CD14-positive monocyte (primary cell): Measurements from ENCODE around the gene HBQ1. TPM values are rescaled to one million over a fixed set of nuclear protein-coding genes. Genes with fewer than 3 reads are reported as not detected.
A peak's percentile ranks its signal among the peaks of the same experiment; 100 is the strongest.

Experiments used
- DNase-seq, 3 donors: peaks; one replicate each; pipeline ENCODE4 v3.0.0-alpha.2; 2011 to 2022
- H2AFZ ChIP-seq: 2 replicates; pipeline ENCODE4 v1.6.0; 2012; ENCODE audit warnings: mild to moderate bottlenecking, low read depth, low read length, inconsistent platforms; ENCODE audit not compliant: insufficient read depth, poor library complexity, severe bottlenecking
- H3K27ac ChIP-seq, 2 donors: 1 replicate in 1 of 2; 2 replicates in 1 of 2; pipeline ENCODE4 v1.5.1; 2012 to 2013; ENCODE audit warnings: low read length in 2 of 2, control low read depth in 1 of 2, inconsistent platforms in 1 of 2, low read depth in 1 of 2, mild to moderate bottlenecking in 1 of 2
- H3K27me3 ChIP-seq, 2 donors: one replicate each; pipeline versions ENCODE4 v1.6.0 to v1.6.1; 2011 to 2013; ENCODE audit warnings: low read length in 2 of 2; ENCODE audit not compliant: control insufficient read depth in 2 of 2, insufficient read depth in 2 of 2
- H3K36me3 ChIP-seq, 2 donors: replicated peaks in 1 of 2; 1 replicate in 1 of 2; 2 replicates in 1 of 2; pipeline versions ENCODE4 v1.5.1 to v1.6.1; 2012 to 2013; ENCODE audit warnings: low read length in 2 of 2, control low read depth in 1 of 2, inconsistent platforms in 1 of 2, mild to moderate bottlenecking in 1 of 2; ENCODE audit not compliant: insufficient read depth in 2 of 2, control insufficient read depth in 1 of 2
- H3K4me1 ChIP-seq, 2 donors: 1 replicate in 1 of 2; 2 replicates in 1 of 2; pipeline versions ENCODE4 v1.5.1 to v1.6.1; 2012 to 2013; ENCODE audit warnings: low read length in 2 of 2, control low read depth in 1 of 2, inconsistent platforms in 1 of 2, mild to moderate bottlenecking in 1 of 2, moderate library complexity in 1 of 2; ENCODE audit not compliant: insufficient read depth in 2 of 2, control insufficient read depth in 1 of 2
- H3K4me2 ChIP-seq: replicated peaks from 2 replicates; pipeline ENCODE3; 2012; ENCODE audit warnings: low read length, moderate library complexity, mild to moderate bottlenecking; ENCODE audit not compliant: poor library complexity, severe bottlenecking; ENCODE audit errors: extremely low read depth
- H3K4me3 ChIP-seq, 3 experiments: fragments of 200-600 bp in 1 of 3; sonication (generic) in 1 of 3; replicated peaks in 1 of 3; 1 replicate in 2 of 3; 2 replicates in 1 of 3; pipeline ENCODE4 v1.5.1; 2011 to 2013; ENCODE audit warnings: low read length in 3 of 3, mild to moderate bottlenecking in 3 of 3, control low read depth in 2 of 3, low read depth in 2 of 3, inconsistent platforms in 1 of 3, moderate library complexity in 1 of 3
- H3K79me2 ChIP-seq: 2 replicates; pipeline ENCODE4 v1.6.0; 2012; ENCODE audit warnings: mild to moderate bottlenecking, control low read depth, inconsistent platforms, low read length, moderate library complexity; ENCODE audit not compliant: insufficient read depth
- H3K9ac ChIP-seq: 2 replicates; pipeline ENCODE4 v1.6.0; 2017; ENCODE audit warnings: low read length, mild to moderate bottlenecking; ENCODE audit not compliant: insufficient read depth, poor library complexity, severe bottlenecking
- H3K9me3 ChIP-seq, 2 donors: replicated peaks in 1 of 2; 1 replicate in 1 of 2; 2 replicates in 1 of 2; pipeline versions ENCODE4 v1.5.1 to v1.6.1; 2012 to 2013; ENCODE audit warnings: low read length in 2 of 2, control low read depth in 1 of 2; ENCODE audit not compliant: control insufficient read depth in 1 of 2, insufficient read depth in 1 of 2
- H4K20me1 ChIP-seq: 2 replicates; pipeline ENCODE4 v1.6.0; 2012; ENCODE audit warnings: mild to moderate bottlenecking, low read length, control low read depth, moderate library complexity; ENCODE audit not compliant: insufficient read depth
- H3K27ac Mint-ChIP-seq, 7 donors: one replicate each; pipeline ENCODE4 v1.8.0; 2020; ENCODE audit warnings: mild to moderate bottlenecking in 7 of 7, mixed read lengths in 7 of 7, moderate library complexity in 6 of 7, inconsistent platforms in 2 of 7
- H3K27me3 Mint-ChIP-seq, 3 donors: one replicate each; pipeline ENCODE4 v1.8.0; 2021 to 2022; ENCODE audit warnings: low read depth in 3 of 3, mild to moderate bottlenecking in 3 of 3, mixed read lengths in 3 of 3, moderate library complexity in 3 of 3, inconsistent platforms in 1 of 3
- H3K36me3 Mint-ChIP-seq, 2 donors: one replicate each; pipeline ENCODE4 v1.8.0; 2020; ENCODE audit warnings: mixed read lengths in 2 of 2, inconsistent platforms in 1 of 2, mild to moderate bottlenecking in 1 of 2
- H3K4me1 Mint-ChIP-seq: one replicate; pipeline ENCODE4 v1.8.0; 2020; ENCODE audit warnings: mild to moderate bottlenecking, mixed read lengths
- H3K4me3 Mint-ChIP-seq, 2 donors: one replicate each; pipeline ENCODE4 v1.8.0; 2020; ENCODE audit warnings: mild to moderate bottlenecking in 2 of 2, mixed read lengths in 2 of 2, moderate library complexity in 1 of 2
- H3K9me3 Mint-ChIP-seq, 7 donors: one replicate each; pipeline ENCODE4 v1.8.0; 2020 to 2022; ENCODE audit warnings: mixed read lengths in 7 of 7, mild to moderate bottlenecking in 6 of 7, moderate library complexity in 6 of 7, inconsistent platforms in 2 of 7
- CTCF ChIP-seq: fragments of 200-600 bp; IDR thresholded peaks from one replicate; pipeline ENCODE4 v1.8.0; 2022; ENCODE audit warnings: antibody characterized with exemption, mild to moderate bottlenecking
- WGBS: methylation state at CpG from one replicate; pipeline ENCODE4 v1.1.5; 2013; ENCODE audit warnings: missing lambda C conversion rate; ENCODE audit not compliant: insufficient coverage; 5-methylcytosine and 5-hydroxymethylcytosine counted together
- intact Hi-C, 2 donors: fragments of 100-400 bp; cut with micrococcal nuclease; formaldehyde crosslinking; loops; one replicate each; pipeline versions ENCODE4 v1.15.0 to v1.15.1; 2023
- polyA plus RNA-seq, 3 donors: library from polyadenylated mRNA; depleted of rRNA in 1 of 3; unstranded in 2 of 3; stranded (reverse) in 1 of 3; fragments of 300-500 nt in 2 of 3; fragments of >200 nt in 1 of 3; fragmentation: Illumina TruSeq in 2 of 3; gene quantifications; 1 replicate in 2 of 3; 2 replicates in 1 of 3; pipeline ENCODE4 v1.2.3, GENCODE V29; 2012 to 2021

HBQ1 gene
- polyA plus RNA-seq, 3 donors = not detected

GRCh38 chr16:192686-193085, 12.4 kb downstream of the HBQ1 start:
- H3K27ac Mint-ChIP-seq = no peak overlapping the region
- H3K9me3 Mint-ChIP-seq = peaks cover 0 to 4% (median 0%) of the 10 kb centered on the region in 7 donors
- no peak for TF ChIP-seq CTCF
- Histone ChIP-seq H3K27ac (no peak overlapping the region), H3K9me3 (peaks cover 0 to under 1% of the 10 kb centered on the region in 2 donors), H3K79me2 (no peaks in the 10 kb centered on the region), H3K4me2 (no peak overlapping the region), H3K27me3 (no peaks in the 10 kb centered on the region), H3K36me3 (peaks cover 87 to 99% of the 10 kb centered on the region in 2 donors), H3K9ac (no peak overlapping the region), H3K4me1 (no peaks in the 10 kb centered on the region), H3K4me3 (no peak overlapping the region), H4K20me1 (peaks cover 12% of the 10 kb centered on the region), H2AFZ (no peak overlapping the region)
- H3K4me1 Mint-ChIP-seq = no peaks in the 10 kb centered on the region
- peaks cover 0 to 1% (median 0%) of the 10 kb centered on the region in 3 donors for H3K27me3 Mint-ChIP-seq
- H3K4me3 Mint-ChIP-seq = no peak overlapping the region
- peaks cover 83 to 98% of the 10 kb centered on the region in 2 donors for H3K36me3 Mint-ChIP-seq
- 95% methylated on average over 9 of the region's 11 CpGs for WGBS
- intact Hi-C loops = no loop called here
- no peak for DNase-seq

GRCh38 chr16:193441-193840, 13.2 kb downstream of the HBQ1 start:
- Mint-ChIP-seq H3K4me3 (no peak overlapping the region), H3K9me3 (peaks cover 0 to 3% (median 0%) of the 10 kb centered on the region in 7 donors), H3K36me3 (peaks cover 86 to 100% of the 10 kb centered on the region in 2 donors), H3K27me3 (no peaks in the 10 kb centered on the region), H3K4me1 (no peaks in the 10 kb centered on the region), H3K27ac (peak overlapping the region in 1 of 7 donors; percentile 68)
- H2AFZ ChIP-seq = no peak overlapping the region
- H3K4me2 ChIP-seq = no peak overlapping the region
- no peak overlapping the region for H3K9ac ChIP-seq
- H3K79me2 ChIP-seq = no peaks in the 10 kb centered on the region
- TF ChIP-seq CTCF = no peak
- no peak overlapping the region for H3K27ac ChIP-seq
- H3K4me1 ChIP-seq = no peaks in the 10 kb centered on the region
- H3K27me3 ChIP-seq = no peaks in the 10 kb centered on the region
- no peak for DNase-seq
- intact Hi-C loops = no loop called here
- peaks cover 90 to 100% of the 10 kb centered on the region in 2 donors for H3K36me3 ChIP-seq
- 95% methylated on average over 8 of the region's 15 CpGs for WGBS
- peaks cover 12% of the 10 kb centered on the region for H4K20me1 ChIP-seq
- H3K4me3 ChIP-seq = no peak overlapping the region
- no peaks in the 10 kb centered on the region for H3K9me3 ChIP-seq
